WTC11 (cell line): ENCODE measurements around the gene CLTB.

Source experiments
- CTCF ChIP-seq: fragments of 200-600 bp; IDR thresholded peaks from 2 replicates; pipeline ENCODE4 v1.8.0; 2022; ENCODE audit warnings: antibody characterized with exemption
- JUN ChIP-seq: sonication (generic); formaldehyde crosslinking; IDR thresholded peaks from 2 replicates; pipeline ENCODE4 v1.8.0; 2023; ENCODE audit warnings: mild to moderate bottlenecking, missing genetic modification reagents
- KAT7 ChIP-seq: sonication (generic); formaldehyde crosslinking; IDR thresholded peaks from 2 replicates; pipeline ENCODE4 v1.8.1; 2023; ENCODE audit warnings: missing genetic modification reagents, mild to moderate bottlenecking, borderline replicate concordance
- MAX ChIP-seq: sonication (generic); formaldehyde crosslinking; IDR thresholded peaks from 2 replicates; pipeline ENCODE4 v1.8.0; 2022; ENCODE audit warnings: mild to moderate bottlenecking, missing genetic modification reagents
- MXD4 ChIP-seq: fragments of 250-450 bp; sonication (Bioruptor Pico); IDR thresholded peaks from 2 replicates; pipeline ENCODE4 v1.8.0; 2021; ENCODE audit warnings: mild to moderate bottlenecking, moderate library complexity, borderline replicate concordance
- NFE2L1 ChIP-seq: sonication (generic); formaldehyde crosslinking; IDR thresholded peaks from 2 replicates; pipeline ENCODE4 v1.8.1; 2023; ENCODE audit warnings: missing genetic modification reagents
- NR2C2 ChIP-seq: sonication (generic); formaldehyde crosslinking; IDR thresholded peaks from 2 replicates; pipeline ENCODE4 v1.8.0; 2022; ENCODE audit warnings: mild to moderate bottlenecking, missing genetic modification reagents
- NR3C1 ChIP-seq: sonication (generic); formaldehyde crosslinking; conservative IDR thresholded peaks from 2 replicates; pipeline ENCODE4 v1.8.1; 2023; ENCODE audit warnings: low read depth, mild to moderate bottlenecking, missing genetic modification reagents
- RORB ChIP-seq: fragments of 250-450 bp; sonication (Bioruptor Pico); IDR thresholded peaks from 2 replicates; pipeline ENCODE4 v1.9.0; 2021; ENCODE audit warnings: mild to moderate bottlenecking
- SMAD4 ChIP-seq: sonication (generic); formaldehyde crosslinking; IDR thresholded peaks from 2 replicates; pipeline ENCODE4 v1.8.0; 2022; ENCODE audit warnings: mild to moderate bottlenecking, missing genetic modification reagents
- TCF7 ChIP-seq: sonication (generic); formaldehyde crosslinking; IDR thresholded peaks from 2 replicates; pipeline ENCODE4 v1.8.0; 2022; ENCODE audit warnings: mild to moderate bottlenecking, low read depth, missing genetic modification reagents, moderate library complexity
- ZNF138 ChIP-seq: sonication (generic); formaldehyde crosslinking; conservative IDR thresholded peaks from 2 replicates; pipeline ENCODE4 v1.8.1; 2022; ENCODE audit warnings: mild to moderate bottlenecking, moderate library complexity, missing genetic modification reagents
- ZNF281 ChIP-seq: sonication (generic); formaldehyde crosslinking; IDR thresholded peaks from 2 replicates; pipeline ENCODE4 v1.8.0; 2023; ENCODE audit warnings: mild to moderate bottlenecking, missing genetic modification reagents
- ZNF416 ChIP-seq: fragments of 250-450 bp; sonication (Bioruptor Pico); IDR thresholded peaks from 2 replicates; pipeline ENCODE4 v1.9.0; 2021; ENCODE audit warnings: mild to moderate bottlenecking, inconsistent platforms

GRCh38 chr5:176360894-176361436 lies 55.4 kb downstream of the CLTB start:
- TF ChIP-seq MAX (CRISPR knock-in tag) (no peak), CTCF (no peak), NFE2L1 (CRISPR knock-in tag) (no peak), NR3C1 (CRISPR knock-in tag) (no peak), ZNF138 (CRISPR knock-in tag) (no peak), ZNF416 (CRISPR knock-in tag) (no peak), KAT7 (no peak), SMAD4 (CRISPR knock-in tag) (no peak), NR2C2 (CRISPR knock-in tag) (no peak), ZNF281 (CRISPR knock-in tag) (no peak), RORB (no peak), JUN (CRISPR knock-in tag) (no peak), TCF7 (CRISPR knock-in tag) (no peak), MXD4 (CRISPR knock-in tag) (no peak)
